Muscle of leg (tissue), 11 donors: Measurements from ENCODE around the gene PRLR. TPM values are rescaled to one million over a fixed set of nuclear protein-coding genes. Genes with fewer than 3 reads are reported as not detected.

Experiments
- DNase-seq: peaks from one replicate; pipeline ENCODE4 v3.0.0; 2013
- H3K27ac ChIP-seq: one replicate; pipeline ENCODE4 v1.5.1; 2013; ENCODE audit warnings: mild to moderate bottlenecking, low read length, control low read depth
- H3K27me3 ChIP-seq: one replicate; pipeline ENCODE4 v1.6.1; 2013; ENCODE audit warnings: low read length; ENCODE audit not compliant: control insufficient read depth, insufficient read depth
- H3K36me3 ChIP-seq: one replicate; pipeline ENCODE4 v1.6.1; 2013; ENCODE audit warnings: low read length; ENCODE audit not compliant: control insufficient read depth, insufficient read depth
- H3K4me1 ChIP-seq: one replicate; pipeline ENCODE4 v1.6.1; 2013; ENCODE audit warnings: low read length; ENCODE audit not compliant: control insufficient read depth, insufficient read depth
- H3K4me3 ChIP-seq: one replicate; pipeline ENCODE4 v1.5.1; 2013; ENCODE audit warnings: low read length, control low read depth
- H3K9me3 ChIP-seq: replicated peaks from 2 replicates; pipeline ENCODE4 v1.6.1; 2013; ENCODE audit warnings: low read depth, low read length; ENCODE audit not compliant: control insufficient read depth
- WGBS: methylation state at CpG from one replicate; pipeline ENCODE4 v1.1.5; 2013; ENCODE audit warnings: missing lambda C conversion rate; ENCODE audit not compliant: insufficient coverage; 5-methylcytosine and 5-hydroxymethylcytosine counted together
- polyA plus RNA-seq, 8 donors: library from polyadenylated mRNA; unstranded; fragments of 120-200 nt; gene quantifications; one replicate each; pipeline versions ENCODE4 v1.2.1 to v1.2.3, GENCODE V29; 2013; ENCODE audit warnings: inconsistent platforms in 1 of 8, low replicate concordance in 1 of 8; ENCODE audit not compliant: insufficient read length in 8 of 8, insufficient read depth in 1 of 8
- total RNA-seq: library from RNA; stranded (reverse); fragments of 120-200 nt; gene quantifications from one replicate; pipeline ENCODE4 v1.2.4, GENCODE V29; 2013

Gene PRLR
- total and polyA plus RNA-seq, 9 donors: 0.15 to 2.5 (median 0.53) TPM

- no peak overlapping the region for H3K4me3 ChIP-seq
- H3K27me3 ChIP-seq: no peaks in the 10 kb centered on the region
- peak; percentile 39 for DNase-seq
- H3K36me3 ChIP-seq: no peaks in the 10 kb centered on the region
- no peaks in the 10 kb centered on the region for H3K9me3 ChIP-seq
- WGBS: no CpG with 5 or more reads among the region's 5 CpGs
- H3K27ac ChIP-seq: no peak overlapping the region
- no peaks in the 10 kb centered on the region for H3K4me1 ChIP-seq
These were observed 199.0 kb downstream of the PRLR start for GRCh38 chr5:35031276-35031675.

GRCh38 chr5:35030426-35031100 is 199.7 kb downstream of the PRLR start:
- no peaks in the 10 kb centered on the region for H3K36me3 ChIP-seq
- peak; percentile 74 for DNase-seq
- H3K27me3 ChIP-seq: no peaks in the 10 kb centered on the region
- WGBS: 54% methylated on average over 4 of the region's 10 CpGs
- no peak overlapping the region for H3K4me3 ChIP-seq
- H3K27ac ChIP-seq: peak overlapping the region; percentile 14
- no peaks in the 10 kb centered on the region for H3K9me3 ChIP-seq
- H3K4me1 ChIP-seq: no peaks in the 10 kb centered on the region

DNA sequence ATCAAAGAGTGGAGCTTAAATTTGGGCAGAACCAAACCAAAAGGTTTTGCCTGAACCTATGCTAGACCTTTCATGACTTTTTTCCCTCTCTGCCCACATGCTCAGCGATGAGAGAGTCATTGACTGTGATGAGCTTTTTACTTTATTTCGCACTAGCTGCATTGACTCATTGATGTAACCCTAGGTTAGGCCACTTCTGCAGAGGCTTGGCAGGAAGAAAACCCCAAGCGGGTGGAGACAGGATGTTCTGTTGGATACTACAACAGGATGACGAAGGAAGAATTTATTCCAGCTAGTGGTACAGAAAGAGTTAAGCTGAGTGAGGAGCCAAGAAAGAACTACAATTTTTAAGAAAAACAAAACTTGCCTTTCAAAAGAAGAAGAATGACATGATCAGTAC is 201.0 kb downstream of the PRLR start:
- 93% methylated on average over 2 of the region's 4 CpGs for WGBS
- Histone ChIP-seq H3K9me3 (no peaks in the 10 kb centered on the region), H3K27ac (no peak overlapping the region), H3K4me1 (no peaks in the 10 kb centered on the region), H3K27me3 (no peaks in the 10 kb centered on the region), H3K4me3 (no peak overlapping the region), H3K36me3 (no peaks in the 10 kb centered on the region)
- peak; percentile 19 for DNase-seq

DNA sequence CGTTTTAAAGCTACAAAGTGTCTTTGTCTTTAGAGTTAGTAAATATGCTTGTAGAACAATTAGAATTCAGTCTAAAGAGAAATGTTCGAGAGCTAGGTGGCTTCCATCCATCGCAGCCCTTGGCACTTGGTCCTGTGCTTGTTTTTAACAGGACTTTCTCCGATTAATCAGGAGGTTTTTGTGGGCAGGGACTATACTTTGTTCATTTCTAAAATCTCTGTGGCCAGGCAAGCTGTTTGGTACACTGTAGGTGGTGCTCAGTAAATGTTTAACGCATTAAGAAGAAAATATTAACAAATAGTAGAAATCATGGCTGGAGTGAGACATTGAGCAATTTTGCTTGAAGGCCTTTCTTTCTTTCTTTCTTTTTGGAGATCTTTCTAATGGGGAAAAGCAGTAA is 203.3 kb downstream of the PRLR start:
- no peak overlapping the region for H3K27ac ChIP-seq
- H3K4me3 ChIP-seq: no peak overlapping the region
- no peak for DNase-seq
- H3K4me1 ChIP-seq: no peaks in the 10 kb centered on the region
- no peaks in the 10 kb centered on the region for H3K27me3 ChIP-seq
- no peaks in the 10 kb centered on the region for H3K36me3 ChIP-seq
- H3K9me3 ChIP-seq: no peaks in the 10 kb centered on the region
- 89% methylated on average over 2 of the region's 5 CpGs for WGBS

- Histone ChIP-seq H3K27me3 (no peaks in the 10 kb centered on the region), H3K4me1 (no peaks in the 10 kb centered on the region), H3K27ac (no peak overlapping the region), H3K4me3 (no peak overlapping the region), H3K36me3 (no peaks in the 10 kb centered on the region), H3K9me3 (no peaks in the 10 kb centered on the region)
- DNase-seq: no peak
- WGBS: no CpG with 5 or more reads among the region's 5 CpGs
These were observed 203.9 kb downstream of the PRLR start for GRCh38 chr5:35026280-35026840.

GRCh38 chr5:35024911-35025510 is 205.3 kb downstream of the PRLR start:
- Histone ChIP-seq H3K9me3 (no peaks in the 10 kb centered on the region), H3K27ac (no peak overlapping the region), H3K4me1 (no peaks in the 10 kb centered on the region), H3K4me3 (no peak overlapping the region), H3K27me3 (no peaks in the 10 kb centered on the region), H3K36me3 (no peaks in the 10 kb centered on the region)
- no peak for DNase-seq
- WGBS: 85% methylated on average over 4 of the region's 10 CpGs

GRCh38 chr5:35023391-35024178 is 206.7 kb downstream of the PRLR start:
- Histone ChIP-seq H3K9me3 (no peaks in the 10 kb centered on the region), H3K36me3 (no peaks in the 10 kb centered on the region), H3K4me1 (no peaks in the 10 kb centered on the region), H3K27ac (no peak overlapping the region), H3K27me3 (no peaks in the 10 kb centered on the region), H3K4me3 (no peak overlapping the region)
- DNase-seq: no peak
- no CpG with 5 or more reads among the region's 7 CpGs for WGBS

DNA sequence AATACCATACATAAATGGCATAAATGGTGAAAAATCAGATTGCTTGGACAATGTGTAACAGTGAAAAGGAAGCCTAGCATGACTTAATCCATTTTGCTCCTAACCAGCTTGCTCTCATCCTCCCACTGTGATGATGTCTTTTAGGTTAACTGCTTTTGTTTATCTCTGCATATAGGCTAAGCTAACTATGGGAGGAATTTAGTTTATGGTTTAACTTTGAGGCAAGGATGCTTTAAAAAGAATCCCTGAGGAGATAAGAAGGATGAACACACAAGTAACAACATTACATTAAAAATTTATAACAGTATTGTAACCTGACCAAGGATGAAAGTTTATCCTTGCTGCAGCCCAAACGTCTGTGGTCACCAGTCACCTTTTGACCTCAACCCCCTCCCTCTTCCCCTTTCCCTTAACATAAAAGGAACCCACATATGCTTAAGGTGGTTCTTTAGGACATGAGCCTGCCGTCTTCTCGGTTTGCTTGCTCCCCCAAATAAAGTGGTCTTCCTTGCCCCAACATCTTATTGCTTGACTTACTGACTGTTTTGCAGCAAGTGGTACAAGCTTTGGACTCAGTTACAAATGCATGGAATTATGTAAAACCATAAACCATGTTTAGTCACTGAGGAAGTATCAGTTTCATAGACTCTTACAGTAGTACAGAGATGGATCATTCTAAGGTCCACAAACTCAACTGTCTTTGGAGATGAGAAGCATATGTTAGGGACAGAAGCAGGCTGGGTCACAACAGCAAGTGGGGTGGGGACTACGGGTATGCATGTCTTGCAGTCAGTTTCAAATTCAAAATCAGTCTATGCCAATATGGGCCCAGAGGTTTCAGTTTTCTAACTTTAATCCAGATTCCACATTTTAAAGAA is 213.9 kb downstream of the PRLR start:
- Histone ChIP-seq H3K9me3 (no peaks in the 10 kb centered on the region), H3K4me1 (no peaks in the 10 kb centered on the region), H3K4me3 (no peak overlapping the region), H3K27me3 (no peaks in the 10 kb centered on the region), H3K27ac (no peak overlapping the region), H3K36me3 (no peaks in the 10 kb centered on the region)
- DNase-seq: no peak
- WGBS: 0% methylated on average over 1 of the region's 4 CpGs

DNA sequence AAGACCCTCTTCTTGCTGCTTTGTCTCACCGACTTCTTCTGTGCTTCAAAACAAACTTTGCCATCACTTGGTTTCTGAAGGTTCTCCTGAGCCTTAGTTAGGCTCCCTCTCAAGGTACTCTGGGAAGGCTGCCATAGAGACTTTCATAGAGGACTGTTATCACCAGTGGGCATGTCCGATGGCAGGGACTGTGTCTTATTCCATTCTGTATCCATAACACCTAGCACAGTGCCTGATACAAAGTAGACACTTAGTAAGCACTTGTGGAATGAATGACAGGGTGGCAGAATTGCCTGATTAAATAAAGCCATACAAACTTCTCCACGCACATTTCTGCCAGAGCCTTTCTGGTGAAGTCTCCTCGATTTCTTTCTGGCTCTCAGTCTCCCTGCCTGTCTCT is 215.2 kb downstream of the PRLR start:
- WGBS: 80% methylated on average over 1 of the region's 4 CpGs
- no peak overlapping the region for H3K4me3 ChIP-seq
- no peak for DNase-seq

More for the DNA sequence above, 215.2 kb downstream of the PRLR start:
- no peak overlapping the region for H3K27ac ChIP-seq
- no peaks in the 10 kb centered on the region for H3K4me1 ChIP-seq
- no peaks in the 10 kb centered on the region for H3K36me3 ChIP-seq
- no peaks in the 10 kb centered on the region for H3K27me3 ChIP-seq
- H3K9me3 ChIP-seq: no peaks in the 10 kb centered on the region
